WI38 (cell line): ENCODE results near the gene CD300LB.
"Not testable (repeated sequence)": the region's sequence is repeated elsewhere in the genome, so short reads cannot be mapped to it uniquely, and the experiment has no call there.

ENCODE experiments used
- H3K4me3 ChIP-seq: 2 replicates; pipeline ENCODE4 v1.5.1; 2011; ENCODE audit warnings: low read depth, mild to moderate bottlenecking, control low read depth, low read length
- CTCF ChIP-seq: IDR thresholded peaks from 2 replicates; pipeline ENCODE4 v1.5.1; 2012; ENCODE audit warnings: low read depth, mild to moderate bottlenecking, control low read depth, low read length

The CD300LB gene

GRCh38 chr17:74561586-74561985, 30.3 kb upstream of the CD300LB start:
- TF ChIP-seq CTCF, result no peak
- H3K4me3 ChIP-seq, result no peak overlapping the region

- TF ChIP-seq CTCF, result no peak
- H3K4me3 ChIP-seq, result no peak overlapping the region
These were observed 27.7 kb upstream of the CD300LB start for GRCh38 chr17:74558882-74559519.

GRCh38 chr17:74558402-74558801, 27.1 kb upstream of the CD300LB start:
- H3K4me3 ChIP-seq, result not testable (repeated sequence)

GRCh38 chr17:74555427-74555940, 24.2 kb upstream of the CD300LB start:
- no peak for TF ChIP-seq CTCF
- H3K4me3 ChIP-seq, result no peak overlapping the region

GRCh38 chr17:74554909-74555308, 23.6 kb upstream of the CD300LB start:
- no peak overlapping the region for H3K4me3 ChIP-seq
- TF ChIP-seq CTCF, result no peak

GRCh38 chr17:74552037-74552436, 20.8 kb upstream of the CD300LB start:
- no peak for TF ChIP-seq CTCF
- no peak overlapping the region for H3K4me3 ChIP-seq

- no peak overlapping the region for H3K4me3 ChIP-seq
- no peak for TF ChIP-seq CTCF
These were observed 19.3 kb upstream of the CD300LB start for GRCh38 chr17:74550602-74551001.

- no peak overlapping the region for H3K4me3 ChIP-seq
- no peak for TF ChIP-seq CTCF
These were observed 18.1 kb upstream of the CD300LB start for GRCh38 chr17:74549343-74549742.
